Activated CD8-positive, alpha-beta memory T cell treated with anti-CD3 and anti-CD28 coated beads, Interleukin-2, amount 50 U/mL, for 4 hours (primary cell): ENCODE data around the gene SLC24A2.

ENCODE experiments used
- DNase-seq: peaks from one replicate; pipeline ENCODE4 v3.0.0-alpha.2; 2020

Gene SLC24A2

GRCh38 chr9:19757745-19758144 is 31.1 kb downstream of the SLC24A2 start:
- no peak for DNase-seq

- DNase-seq, result no peak
These were observed 33.9 kb downstream of the SLC24A2 start for GRCh38 chr9:19754921-19755320.

- DNase-seq, result no peak
These were observed 40.3 kb downstream of the SLC24A2 start for GRCh38 chr9:19748278-19749126.

- DNase-seq, result no peak
These were observed 42.6 kb downstream of the SLC24A2 start for GRCh38 chr9:19746223-19746622.

GRCh38 chr9:19741178-19741577 is 47.7 kb downstream of the SLC24A2 start:
- DNase-seq, result no peak
